DMS79 treated with DMSO at 0.1 percent for 48 hours (cell line): ENCODE measurements around the gene MALL.
"Not testable (repeated sequence)": the region's sequence is repeated elsewhere in the genome, so short reads cannot be mapped to it uniquely, and the experiment has no call there.

ENCODE experiments used
- DNase-seq: peaks from one replicate; lab custom pipeline; 2025; lab: John Stamatoyannopoulos, UW

The MALL gene

DNA sequence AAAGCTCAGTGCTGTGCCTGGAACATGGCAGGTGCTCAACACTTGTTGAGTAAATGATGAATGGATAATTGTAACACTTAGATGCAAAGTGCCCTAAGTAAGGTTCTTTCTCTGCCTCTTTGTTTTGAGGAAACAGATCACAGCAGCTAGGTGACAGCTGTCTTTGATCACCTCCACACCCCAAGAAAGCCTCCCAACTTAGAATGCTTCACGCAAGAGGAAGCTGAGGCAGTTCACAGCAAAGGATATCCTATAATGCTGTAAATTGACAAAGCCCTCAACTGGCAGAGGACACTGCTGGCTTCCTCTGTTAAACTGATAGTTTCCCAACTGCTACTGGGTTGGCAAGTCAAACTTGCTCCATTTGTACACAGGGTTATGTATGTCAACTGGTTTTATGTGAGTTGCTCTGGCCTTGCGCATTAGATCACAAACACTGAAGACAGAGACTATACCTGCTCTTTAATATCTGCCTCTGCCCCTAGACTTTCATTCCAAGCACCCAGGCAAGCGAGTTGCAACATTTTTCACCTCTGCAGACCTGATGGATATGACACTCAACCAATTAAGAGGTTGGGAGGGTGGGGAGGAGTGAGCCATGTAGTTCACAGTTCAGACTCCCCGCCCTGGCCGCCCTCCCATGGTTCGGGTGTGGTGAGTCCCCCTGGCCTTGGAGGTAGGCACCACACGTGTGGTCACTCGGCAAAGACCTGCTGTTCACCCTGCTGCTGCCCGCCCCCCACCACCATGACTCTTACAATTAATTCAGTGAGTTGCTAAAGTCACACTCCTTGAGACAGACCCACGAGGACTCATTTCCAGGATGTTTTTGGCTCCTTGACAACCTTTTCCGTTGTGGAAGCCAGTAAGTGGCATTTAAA, 4.8 kb upstream of the MALL start:
- peak; percentile 14 for DNase-seq

- DNase-seq = peak; percentile 17
Observed at GRCh38 chr2:110116033-110116710, 550 bp upstream of the MALL start.

DNA sequence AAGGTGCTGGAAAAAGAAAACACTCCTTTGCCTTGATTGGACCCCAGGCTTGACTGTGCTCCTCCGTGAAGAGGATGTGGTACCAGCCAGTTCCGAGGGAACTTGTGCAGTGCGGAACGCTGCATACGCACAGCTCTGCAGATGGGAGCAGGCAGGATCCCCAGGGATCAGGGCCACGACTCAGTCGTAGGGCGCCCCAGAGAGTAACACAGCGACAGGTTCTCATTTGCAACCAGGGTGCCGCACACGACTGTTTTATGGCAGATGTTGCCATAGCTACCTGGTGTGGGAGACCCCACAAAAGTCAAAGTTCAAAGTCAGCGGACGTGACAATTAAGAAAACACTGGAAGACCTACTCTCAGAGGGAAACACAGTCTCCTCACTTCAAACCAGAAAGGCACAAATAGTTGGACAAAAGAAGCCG, 779 bp downstream of the MALL start:
- DNase-seq = peak; percentile 40

- DNase-seq = peak; percentile 33
Observed at GRCh38 chr2:110113961-110114591, 1.5 kb downstream of the MALL start.

DNA sequence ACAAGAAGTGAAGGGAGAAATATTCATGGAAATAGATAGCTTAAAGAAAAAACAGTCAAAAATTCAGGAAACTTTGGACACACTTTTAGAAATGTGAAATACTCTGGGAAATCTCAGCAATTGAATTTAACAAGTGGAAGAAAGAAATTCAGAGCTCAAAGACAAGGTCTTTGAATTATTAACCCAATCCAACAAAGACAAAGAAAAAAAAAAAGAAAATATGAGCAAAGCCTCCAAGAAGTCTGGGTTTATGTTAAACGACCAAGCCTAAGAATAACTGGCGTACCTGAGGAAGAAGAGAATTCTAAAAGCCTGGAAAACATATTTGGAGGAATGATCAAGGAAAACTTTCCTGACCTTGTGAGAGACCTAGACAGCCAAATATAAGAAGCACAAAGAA, 7.3 kb downstream of the MALL start:
- DNase-seq = not testable (repeated sequence)

- no peak for DNase-seq
Observed at GRCh38 chr2:110107092-110108079, 8.2 kb downstream of the MALL start.

GRCh38 chr2:110106642-110107041, 9.0 kb downstream of the MALL start:
- DNase-seq = peak; percentile 48

GRCh38 chr2:110105608-110106467, 9.8 kb downstream of the MALL start:
- DNase-seq = no peak

GRCh38 chr2:110105183-110105582, 10.4 kb downstream of the MALL start:
- no peak for DNase-seq

DNA sequence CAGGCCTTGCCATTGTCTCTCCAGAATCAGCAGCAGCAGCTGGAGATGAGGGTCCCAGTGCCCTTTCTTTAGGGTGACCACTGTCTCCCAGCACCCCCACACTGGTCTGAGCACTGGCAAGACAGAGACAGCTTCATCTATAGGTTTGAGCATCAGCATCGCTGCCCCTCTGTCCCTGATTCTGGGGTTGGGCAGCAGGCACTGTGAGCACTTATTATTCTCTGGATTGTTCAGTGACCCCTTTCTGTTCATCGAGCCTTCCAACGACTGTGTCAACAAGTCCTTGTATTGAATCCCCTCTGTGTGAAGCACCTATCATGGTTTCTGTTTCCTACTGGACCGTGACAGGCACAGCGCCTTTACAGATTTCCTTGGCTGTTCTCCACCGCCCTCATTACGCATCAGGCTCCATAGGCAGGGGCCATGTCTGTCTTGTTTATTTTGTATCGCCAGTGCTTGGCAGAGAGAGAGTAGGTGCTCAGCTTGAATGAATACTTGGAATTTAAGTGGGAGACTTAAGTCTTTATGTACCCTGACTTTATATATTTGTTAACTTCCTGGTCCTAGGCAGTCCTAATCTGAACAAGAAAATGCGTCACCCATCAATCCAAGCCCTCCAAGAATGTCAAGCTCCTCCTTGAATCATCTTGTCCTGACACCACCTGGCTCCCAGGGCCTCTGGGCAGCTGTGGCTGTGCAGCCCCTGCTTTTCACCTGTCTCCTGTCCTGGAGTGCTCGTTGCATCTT, 11.4 kb downstream of the MALL start:
- DNase-seq = peak; percentile 100

DNA sequence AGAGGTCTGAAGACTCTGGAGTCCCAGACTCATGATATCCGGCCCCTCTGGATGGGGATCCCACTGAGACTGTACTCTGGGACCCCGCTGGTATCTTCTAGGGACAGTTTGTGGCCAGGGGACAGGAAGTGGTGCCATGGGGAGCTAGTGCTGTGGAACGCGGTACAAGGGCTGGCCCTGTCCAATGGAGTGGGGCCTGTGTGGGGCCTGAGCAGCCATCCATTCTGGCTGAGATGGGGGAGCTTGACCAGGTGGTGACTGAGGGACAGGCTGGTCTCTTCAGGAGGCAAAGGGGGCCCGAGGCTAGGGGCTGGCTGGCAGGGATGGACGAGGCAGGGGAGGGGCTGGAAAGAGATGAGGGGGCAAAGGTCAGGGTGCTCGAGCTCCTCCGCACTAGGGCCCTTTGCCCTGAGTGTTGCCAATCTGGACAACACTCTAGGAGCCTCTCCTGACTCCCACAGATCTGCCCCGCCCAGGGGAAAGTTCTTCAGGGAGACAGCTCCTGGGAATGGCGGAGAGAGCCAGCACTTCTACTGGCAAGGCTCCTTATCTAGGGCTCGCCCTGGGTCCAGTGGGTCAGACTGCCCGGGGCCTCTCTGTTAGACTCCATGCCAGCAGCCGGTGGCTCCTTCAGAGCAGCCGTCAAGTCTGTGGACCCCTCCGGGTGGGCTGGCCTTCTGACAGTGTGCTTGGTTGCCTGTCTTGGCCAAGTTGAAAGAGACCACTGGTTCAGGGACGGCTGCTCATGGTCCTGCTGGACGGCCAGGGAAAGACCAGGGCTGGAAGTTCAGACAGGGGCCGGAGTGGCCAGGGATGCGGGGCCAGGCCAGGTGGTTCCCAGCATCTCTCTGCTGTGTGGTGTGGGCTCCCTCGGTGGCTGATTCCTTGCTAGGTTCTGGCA, 12.3 kb downstream of the MALL start:
- no peak for DNase-seq

GRCh38 chr2:110101901-110102803, 13.5 kb downstream of the MALL start:
- DNase-seq = no peak

GRCh38 chr2:110101280-110101844, 14.3 kb downstream of the MALL start:
- peak; percentile 94 for DNase-seq

DNA sequence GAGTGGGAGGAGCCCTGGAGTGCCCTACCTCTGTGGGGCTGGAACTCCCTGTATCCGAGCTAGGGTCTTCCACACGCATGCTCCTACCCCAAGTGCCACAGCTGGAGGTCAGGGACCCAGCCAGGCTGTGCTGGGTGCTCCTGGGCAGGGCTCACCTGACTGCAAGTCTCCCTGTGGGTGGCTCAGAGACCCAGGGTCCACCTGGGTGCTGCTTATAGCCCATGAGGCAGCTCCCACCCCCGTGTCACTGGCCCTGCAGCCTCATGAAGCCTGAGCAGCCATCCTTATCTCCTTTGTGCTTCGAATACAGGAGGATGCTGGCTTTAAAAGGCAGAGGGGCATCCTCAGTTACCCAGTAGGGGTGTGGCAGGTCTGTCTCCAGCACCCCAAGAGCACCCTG, 14.7 kb downstream of the MALL start:
- not testable (repeated sequence) for DNase-seq

GRCh38 chr2:110100480-110100879, 15.1 kb downstream of the MALL start:
- DNase-seq = no peak

- no peak for DNase-seq
Observed at GRCh38 chr2:110099471-110100225, 16.0 kb downstream of the MALL start.

DNA sequence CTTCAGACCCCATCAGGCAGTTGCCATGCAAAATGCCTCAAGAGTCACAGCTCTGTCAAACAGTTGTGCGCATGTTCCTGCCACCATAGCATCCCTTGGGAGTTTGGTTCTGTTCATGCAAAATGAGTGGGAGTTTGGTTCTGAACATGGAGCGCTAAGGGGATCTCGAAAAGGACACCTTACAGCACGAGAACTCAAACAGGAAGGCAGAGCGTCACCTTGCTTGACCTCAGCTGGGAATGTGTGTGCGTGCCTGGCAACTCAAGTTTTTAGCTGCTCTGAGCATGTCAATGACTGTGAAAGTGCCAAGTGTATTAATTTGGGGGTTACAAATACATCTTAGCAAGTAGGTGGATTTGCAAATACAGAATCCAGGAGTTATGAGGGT, 16.6 kb downstream of the MALL start:
- DNase-seq = no peak
